ENCODE results near the gene PSMD1. TPM values are rescaled to one million over a fixed set of nuclear protein-coding genes. Genes with fewer than 3 reads are reported as not detected.

Gene PSMD1
- total and polyA plus RNA-seq, 2 experiments from 2014 or later, result 102 to 106 TPM

DNA sequence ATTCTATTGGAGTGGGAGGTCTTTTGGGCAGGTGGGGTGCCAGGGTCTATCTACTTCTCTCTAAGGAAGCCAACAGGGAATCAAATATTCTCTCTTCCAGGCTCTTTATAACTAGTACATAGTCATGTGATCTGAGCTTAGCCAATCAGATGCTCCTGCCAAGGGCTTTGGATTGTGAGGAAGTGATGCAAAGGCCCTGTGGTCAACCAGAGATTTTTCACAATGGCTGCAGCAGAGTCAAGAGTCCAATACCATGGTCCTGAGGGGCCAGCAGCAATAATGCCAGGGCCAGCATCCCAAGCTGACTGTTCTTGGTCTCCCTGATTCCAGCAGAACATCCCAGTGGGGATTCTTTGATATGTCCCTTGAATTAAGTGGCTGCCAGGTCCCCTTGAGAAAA is 27.8 kb upstream of the PSMD1 start:
- Histone ChIP-seq H3K36me3 (ENCODE audit: low read depth) (no peaks in the 10 kb centered on the region), H3K4me1 (ENCODE audit: insufficient read depth) (no peaks in the 10 kb centered on the region), H2AFZ (no peak overlapping the region), H3K4me2 (ENCODE audit: unreplicated experiment) (no peak overlapping the region), H3K27ac (no peak overlapping the region), H3K79me2 (ENCODE audit: insufficient read depth) (no peaks in the 10 kb centered on the region), H3K9ac (no peak overlapping the region), H3K27me3 (replicated peaks; ENCODE audit: insufficient read depth) (peaks cover 26% of the 10 kb centered on the region), H3K9me3 (ENCODE audit: low read depth) (no peaks in the 10 kb centered on the region), H4K20me1 (ENCODE audit: insufficient read depth) (no peaks in the 10 kb centered on the region), H3K9me2 (ENCODE audit: insufficient read depth) (no peaks in the 10 kb centered on the region), H3K4me3 (no peak overlapping the region), H3F3A (ENCODE audit: insufficient read depth) (no peaks in the 10 kb centered on the region)
- TF ChIP-seq EZH2phosphoT487 (IDR thresholded peaks at IDR 0.05; ENCODE audit: insufficient read depth, low read depth) (no peak), EZH2 (IDR thresholded peaks at IDR 0.05; ENCODE audit: insufficient read depth, poor library complexity, severe bottlenecking) (no peak)
- in situ Hi-C loops (cut with MboI), result no loop called here
- DNase-seq, result no peak

DNA sequence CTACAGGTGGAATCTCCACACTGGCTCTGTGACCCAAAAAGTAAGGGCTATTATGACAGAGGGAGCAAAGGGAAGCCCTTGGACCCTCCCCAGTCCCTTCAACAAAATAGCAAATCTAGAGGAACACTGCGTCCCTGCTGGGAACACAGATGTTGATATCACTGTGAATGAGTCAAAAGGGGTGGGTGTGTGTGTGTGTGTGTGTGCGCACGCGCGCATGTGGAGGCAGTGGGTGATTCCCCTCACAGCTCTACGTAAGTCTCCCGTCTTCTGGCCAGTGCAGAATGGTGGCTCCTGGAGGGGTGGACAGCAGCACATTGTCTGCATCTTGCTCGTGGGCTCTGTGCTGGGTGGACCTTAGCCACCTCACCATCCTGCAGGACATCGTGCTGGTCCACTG is 27.1 kb upstream of the PSMD1 start:
- H3K79me2 ChIP-seq (ENCODE audit: insufficient read depth), result no peaks in the 10 kb centered on the region
- in situ Hi-C loops (cut with MboI), result no loop called here
- WGBS, 2 experiments (ENCODE audit: low coverage in 1 of 2, low lambda C conversion rate in 2 of 2, missing lambda C conversion rate in 2 of 2), result 76 to 80% methylated on average over 9 of the region's 9 CpGs
- no peaks in the 10 kb centered on the region for H4K20me1 ChIP-seq (ENCODE audit: insufficient read depth)
- no peaks in the 10 kb centered on the region for H3K9me2 ChIP-seq (ENCODE audit: insufficient read depth)
- H3K4me1 ChIP-seq (ENCODE audit: insufficient read depth), result no peaks in the 10 kb centered on the region
- H3K9ac ChIP-seq, result no peak overlapping the region
- no peak overlapping the region for H3K4me3 ChIP-seq
- no peak overlapping the region for H3K4me2 ChIP-seq (ENCODE audit: unreplicated experiment)
- no peaks in the 10 kb centered on the region for H3F3A ChIP-seq (ENCODE audit: insufficient read depth)
- H3K36me3 ChIP-seq (ENCODE audit: low read depth), result no peaks in the 10 kb centered on the region
- no peak overlapping the region for H3K27ac ChIP-seq
- no peaks in the 10 kb centered on the region for H3K9me3 ChIP-seq (ENCODE audit: low read depth)
- no peak for DNase-seq
- TF ChIP-seq EZH2 (IDR thresholded peaks at IDR 0.05; ENCODE audit: insufficient read depth, poor library complexity, severe bottlenecking) (no peak), EZH2phosphoT487 (IDR thresholded peaks at IDR 0.05; ENCODE audit: insufficient read depth, low read depth) (no peak)
- H3K27me3 ChIP-seq (replicated peaks; ENCODE audit: insufficient read depth), result peaks cover 29% of the 10 kb centered on the region
- H2AFZ ChIP-seq, result no peak overlapping the region

DNA sequence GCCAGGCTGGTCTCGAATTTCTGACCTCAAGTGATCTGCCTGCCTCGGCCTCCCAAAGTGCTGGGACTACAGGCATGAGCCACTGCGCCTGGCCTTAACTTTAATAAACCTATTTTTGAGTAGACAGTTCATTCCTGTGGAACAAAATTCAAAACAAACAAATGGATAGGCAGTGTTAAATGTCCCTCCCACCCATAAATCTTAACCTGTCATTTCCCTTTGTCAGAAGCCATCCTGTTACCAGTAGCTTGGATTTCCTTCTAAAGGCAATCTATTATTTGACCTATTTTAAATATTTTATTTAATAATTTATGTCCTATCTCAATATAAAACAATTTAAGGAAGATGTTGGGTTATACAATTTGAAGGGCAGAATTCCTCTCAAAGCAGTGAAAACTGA is 25.9 kb upstream of the PSMD1 start:
- H3K9ac ChIP-seq, result no peak overlapping the region
- H3K27me3 ChIP-seq (replicated peaks; ENCODE audit: insufficient read depth), result peaks cover 36% of the 10 kb centered on the region
- H3K9me2 ChIP-seq (ENCODE audit: insufficient read depth), result no peaks in the 10 kb centered on the region
- no peaks in the 10 kb centered on the region for H3K36me3 ChIP-seq (ENCODE audit: low read depth)
- H3K4me1 ChIP-seq (ENCODE audit: insufficient read depth), result no peaks in the 10 kb centered on the region
- in situ Hi-C loops (cut with MboI), result no loop called here
- no peak for DNase-seq
- H3K4me3 ChIP-seq, result no peak overlapping the region
- H2AFZ ChIP-seq, result no peak overlapping the region
- H3K9me3 ChIP-seq (ENCODE audit: low read depth), result no peaks in the 10 kb centered on the region
- H3K79me2 ChIP-seq (ENCODE audit: insufficient read depth), result no peaks in the 10 kb centered on the region
- H3K27ac ChIP-seq, result no peak overlapping the region
- H3F3A ChIP-seq (ENCODE audit: insufficient read depth), result no peaks in the 10 kb centered on the region
- no peak overlapping the region for H3K4me2 ChIP-seq (ENCODE audit: unreplicated experiment)
- no peaks in the 10 kb centered on the region for H4K20me1 ChIP-seq (ENCODE audit: insufficient read depth)
- WGBS, 2 experiments (ENCODE audit: low coverage in 1 of 2, low lambda C conversion rate in 2 of 2, missing lambda C conversion rate in 2 of 2), result 18 to 25% methylated on average over 3 of the region's 3 CpGs
- TF ChIP-seq EZH2phosphoT487 (IDR thresholded peaks at IDR 0.05; ENCODE audit: insufficient read depth, low read depth) (no peak), EZH2 (IDR thresholded peaks at IDR 0.05; ENCODE audit: insufficient read depth, poor library complexity, severe bottlenecking) (no peak)

DNA sequence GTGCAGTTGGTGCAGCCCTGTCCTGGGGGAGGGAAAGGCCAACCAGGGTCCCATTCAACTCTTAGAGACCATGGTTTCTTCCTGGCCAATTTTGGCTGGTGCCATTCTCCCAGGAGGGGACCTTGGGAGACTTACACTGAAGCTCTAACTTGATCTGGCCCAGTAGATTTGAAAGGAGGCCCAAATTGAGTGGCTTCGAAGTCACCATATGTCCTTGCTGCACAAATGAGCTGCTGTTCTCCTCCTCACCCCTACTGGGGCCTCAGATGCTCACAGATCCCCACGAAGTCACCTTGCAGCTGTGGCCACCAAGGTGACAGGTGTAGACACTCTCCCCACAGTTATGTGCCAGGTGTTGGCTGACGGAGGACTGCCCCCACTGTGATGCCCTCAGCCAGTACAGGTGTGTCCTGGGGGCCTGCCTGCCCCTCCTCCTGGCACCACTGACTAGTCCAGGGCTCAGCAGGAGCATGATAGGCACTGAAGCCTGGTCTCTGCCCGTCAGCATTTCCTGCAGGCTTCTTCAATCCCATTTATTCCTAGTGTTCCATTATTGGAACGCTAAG is 24.0 kb upstream of the PSMD1 start:
- H3K9me3 ChIP-seq (ENCODE audit: low read depth), result no peaks in the 10 kb centered on the region
- no peaks in the 10 kb centered on the region for H4K20me1 ChIP-seq (ENCODE audit: insufficient read depth)
- H3K4me3 ChIP-seq, result no peak overlapping the region
- 51 to 56% methylated on average over 5 of the region's 5 CpGs for WGBS, 2 experiments (ENCODE audit: low coverage in 1 of 2, low lambda C conversion rate in 2 of 2, missing lambda C conversion rate in 2 of 2)
- H3K9ac ChIP-seq, result no peak overlapping the region
- H3K79me2 ChIP-seq (ENCODE audit: insufficient read depth), result no peaks in the 10 kb centered on the region
- H3K4me1 ChIP-seq (ENCODE audit: insufficient read depth), result no peaks in the 10 kb centered on the region
- no peak overlapping the region for H3K27ac ChIP-seq
- no peak overlapping the region for H3K4me2 ChIP-seq (ENCODE audit: unreplicated experiment)
- H3K36me3 ChIP-seq (ENCODE audit: low read depth), result no peaks in the 10 kb centered on the region
- no peaks in the 10 kb centered on the region for H3K9me2 ChIP-seq (ENCODE audit: insufficient read depth)
- in situ Hi-C loops (cut with MboI), result no loop called here
- H2AFZ ChIP-seq, result no peak overlapping the region
- no peaks in the 10 kb centered on the region for H3F3A ChIP-seq (ENCODE audit: insufficient read depth)
- TF ChIP-seq EZH2phosphoT487 (IDR thresholded peaks at IDR 0.05; ENCODE audit: insufficient read depth, low read depth) (no peak), EZH2 (IDR thresholded peaks at IDR 0.05; ENCODE audit: insufficient read depth, poor library complexity, severe bottlenecking) (no peak)
- no peak for DNase-seq
- H3K27me3 ChIP-seq (replicated peaks; ENCODE audit: insufficient read depth), result peaks cover 42% of the 10 kb centered on the region

Measured in GM23248 (cell line).